Gastroesophageal sphincter (tissue), 3 donors: ENCODE measurements around the gene RNF114.

Experiments used
- EP300 ChIP-seq: sonication (generic); formaldehyde crosslinking; IDR thresholded peaks from one replicate; pipeline ENCODE4 v1.6.1; 2017; ENCODE audit warnings: antibody characterized with exemption, mild to moderate bottlenecking
- POLR2A ChIP-seq, 2 donors: fragments of 450-650 bp; IDR thresholded peaks; one replicate each; pipeline ENCODE4 v1.6.1; 2017; ENCODE audit warnings: antibody characterized with exemption in 2 of 2, mild to moderate bottlenecking in 2 of 2, moderate library complexity in 1 of 2
- POLR2AphosphoS5 ChIP-seq: sonication (generic); formaldehyde crosslinking; IDR thresholded peaks from one replicate; pipeline ENCODE4 v1.6.1; 2017; ENCODE audit warnings: antibody characterized with exemption
- TF ChIP-seq, protein P1 (sequence below), 4 experiments: fragments of 200-600 bp in 2 of 4; fragments of 450-650 bp in 2 of 4; sonication (generic) in 1 of 4; IDR thresholded peaks; one replicate each; pipeline ENCODE4 v1.5.1; 2017 to 2019; ENCODE audit warnings: antibody characterized with exemption in 4 of 4, mild to moderate bottlenecking in 2 of 4, moderate library complexity in 2 of 4

DNA sequence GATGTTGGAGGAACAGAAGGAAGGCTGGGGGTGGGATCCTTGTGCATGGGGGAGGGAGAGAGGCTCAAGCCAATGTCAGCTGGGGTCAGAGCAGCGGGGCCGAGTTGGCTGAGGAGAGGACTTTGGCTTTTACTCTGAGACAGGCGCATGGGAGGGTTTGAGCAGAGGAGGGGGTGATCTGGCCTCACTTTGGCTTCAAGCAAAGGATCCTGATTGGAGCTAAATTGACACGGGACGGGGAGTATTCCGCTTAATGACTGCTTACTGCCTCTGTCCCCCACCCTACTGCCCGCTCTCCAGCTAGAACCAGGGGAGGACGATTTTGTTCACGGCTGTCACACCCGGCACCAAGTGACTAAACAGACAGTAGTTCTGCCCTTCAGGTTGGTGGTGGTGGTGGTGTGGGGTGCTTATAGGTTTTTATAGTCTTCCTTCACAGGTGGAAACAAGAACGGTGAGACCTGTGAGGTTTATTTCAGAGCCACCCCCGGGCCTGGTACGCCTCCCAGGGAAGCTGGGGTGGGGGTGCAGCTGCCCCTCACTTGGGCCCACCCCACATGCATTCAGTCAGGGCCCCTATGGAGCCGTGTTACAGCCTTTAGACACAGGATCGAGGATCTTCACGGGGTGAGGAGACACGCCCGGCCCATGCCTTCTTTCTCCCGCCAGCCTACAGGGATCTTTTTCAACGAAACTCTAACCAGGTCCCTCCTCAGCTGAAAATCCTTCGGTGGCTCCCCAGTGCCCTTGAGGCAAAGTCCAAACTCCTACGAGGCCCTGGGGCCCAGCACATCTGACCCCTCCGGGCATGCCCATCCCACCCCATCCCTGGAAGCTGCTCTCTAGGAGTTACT lies 45.2 kb downstream of the RNF114 start:
- TF ChIP-seq EP300 (no peak), POLR2A (IDR thresholded peaks at IDR 0.05) (no peak), POLR2AphosphoS5 (no peak)
- TF ChIP-seq, protein P1, sequence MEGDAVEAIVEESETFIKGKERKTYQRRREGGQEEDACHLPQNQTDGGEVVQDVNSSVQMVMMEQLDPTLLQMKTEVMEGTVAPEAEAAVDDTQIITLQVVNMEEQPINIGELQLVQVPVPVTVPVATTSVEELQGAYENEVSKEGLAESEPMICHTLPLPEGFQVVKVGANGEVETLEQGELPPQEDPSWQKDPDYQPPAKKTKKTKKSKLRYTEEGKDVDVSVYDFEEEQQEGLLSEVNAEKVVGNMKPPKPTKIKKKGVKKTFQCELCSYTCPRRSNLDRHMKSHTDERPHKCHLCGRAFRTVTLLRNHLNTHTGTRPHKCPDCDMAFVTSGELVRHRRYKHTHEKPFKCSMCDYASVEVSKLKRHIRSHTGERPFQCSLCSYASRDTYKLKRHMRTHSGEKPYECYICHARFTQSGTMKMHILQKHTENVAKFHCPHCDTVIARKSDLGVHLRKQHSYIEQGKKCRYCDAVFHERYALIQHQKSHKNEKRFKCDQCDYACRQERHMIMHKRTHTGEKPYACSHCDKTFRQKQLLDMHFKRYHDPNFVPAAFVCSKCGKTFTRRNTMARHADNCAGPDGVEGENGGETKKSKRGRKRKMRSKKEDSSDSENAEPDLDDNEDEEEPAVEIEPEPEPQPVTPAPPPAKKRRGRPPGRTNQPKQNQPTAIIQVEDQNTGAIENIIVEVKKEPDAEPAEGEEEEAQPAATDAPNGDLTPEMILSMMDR (IDR thresholded peaks at IDR 0.05): no peak
